22Rv1 (cell line): ENCODE data around the gene PJA1.

Source experiments
- H3K27ac ChIP-seq: fragments of 450-650 bp; 2 replicates; pipeline ENCODE4 v1.5.1; 2017
- CTCF ChIP-seq: fragments of 450-650 bp; IDR thresholded peaks from 2 replicates; pipeline ENCODE4 v1.5.1; 2017; ENCODE audit warnings: mild to moderate bottlenecking
- ZFX ChIP-seq: fragments of 450-650 bp; IDR thresholded peaks from 2 replicates; pipeline ENCODE4 v1.6.1; 2017; ENCODE audit warnings: antibody characterized with exemption, borderline replicate concordance

PJA1 gene

GRCh38 chrX:69126642-69127041 is 38.6 kb downstream of the PJA1 start:
- H3K27ac ChIP-seq = no peak overlapping the region
- TF ChIP-seq ZFX = no peak

- H3K27ac ChIP-seq = no peak overlapping the region
- TF ChIP-seq CTCF = no peak
- TF ChIP-seq ZFX = no peak
Measured at GRCh38 chrX:69125094-69125493, 40.2 kb downstream of the PJA1 start.

GRCh38 chrX:69124108-69124507 is 41.1 kb downstream of the PJA1 start:
- no peak overlapping the region for H3K27ac ChIP-seq
- TF ChIP-seq CTCF = no peak
- TF ChIP-seq ZFX = no peak

- TF ChIP-seq CTCF (no peak), ZFX (no peak)
Measured at GRCh38 chrX:69123481-69123880, 41.8 kb downstream of the PJA1 start.

GRCh38 chrX:69121321-69122000 is 43.8 kb downstream of the PJA1 start:
- TF ChIP-seq ZFX (no peak), CTCF (no peak)
- H3K27ac ChIP-seq = no peak overlapping the region

More at GRCh38 chrX:69123481-69123880, 41.8 kb downstream of the PJA1 start:
- H3K27ac ChIP-seq = no peak overlapping the region

- H3K27ac ChIP-seq = no peak overlapping the region
- no peak for TF ChIP-seq CTCF
Measured at GRCh38 chrX:69120476-69120875, 44.8 kb downstream of the PJA1 start.

DNA sequence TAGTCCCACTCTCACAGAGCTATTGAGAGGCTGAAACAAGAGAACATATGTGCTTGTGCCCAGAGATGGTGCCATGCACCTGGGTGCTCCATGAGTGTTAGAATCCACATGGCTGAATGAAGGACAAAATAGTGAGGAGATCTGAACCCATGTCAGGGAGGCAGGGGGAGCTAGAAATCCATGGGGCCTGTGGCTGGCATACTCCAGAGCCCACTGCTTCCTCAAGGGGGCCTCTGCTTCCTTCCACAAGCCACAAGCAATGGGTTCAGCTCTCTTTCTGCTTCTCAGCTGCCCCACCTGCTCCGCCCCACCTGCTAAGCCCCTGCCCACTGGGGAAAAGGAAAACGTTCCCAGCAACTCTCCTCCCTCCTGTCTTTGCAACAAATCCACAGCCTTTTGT is 46.1 kb downstream of the PJA1 start:
- TF ChIP-seq CTCF = no peak
- TF ChIP-seq ZFX = no peak
- no peak overlapping the region for H3K27ac ChIP-seq

DNA sequence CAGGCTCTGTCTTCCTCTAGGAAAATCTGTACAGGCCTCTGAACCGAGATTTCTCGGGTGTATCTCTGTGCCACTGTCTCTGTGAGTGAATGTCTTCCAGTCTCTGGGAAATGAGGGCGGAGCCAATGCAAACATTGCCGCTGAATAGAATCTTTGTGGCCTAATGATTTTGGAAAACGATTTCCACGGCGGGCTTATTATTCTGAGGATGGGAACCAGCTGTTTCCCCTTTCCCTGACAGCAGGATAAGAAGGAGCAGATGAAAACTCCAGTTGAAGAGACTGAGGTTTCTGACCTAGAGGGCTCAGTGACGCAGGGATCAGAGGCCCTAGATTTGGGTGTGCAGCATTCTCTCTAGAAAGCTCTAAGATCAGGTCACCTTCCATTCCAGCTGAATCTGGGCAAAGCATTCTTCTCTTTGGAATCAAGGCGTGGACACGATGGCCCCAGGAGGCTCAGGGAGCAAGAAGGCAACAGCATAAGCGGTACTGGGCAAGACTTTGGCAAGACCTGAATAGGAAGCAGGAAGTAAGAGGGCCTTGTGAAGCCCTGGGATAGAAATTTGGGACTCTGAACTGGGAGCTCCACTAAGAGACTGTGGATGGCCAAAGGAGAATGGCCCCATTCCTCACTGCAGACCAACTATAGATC is 47.3 kb downstream of the PJA1 start:
- H3K27ac ChIP-seq = no peak overlapping the region
- TF ChIP-seq ZFX (no peak), CTCF (no peak)
